ENCODE results near the gene DLGAP1.

DNA sequence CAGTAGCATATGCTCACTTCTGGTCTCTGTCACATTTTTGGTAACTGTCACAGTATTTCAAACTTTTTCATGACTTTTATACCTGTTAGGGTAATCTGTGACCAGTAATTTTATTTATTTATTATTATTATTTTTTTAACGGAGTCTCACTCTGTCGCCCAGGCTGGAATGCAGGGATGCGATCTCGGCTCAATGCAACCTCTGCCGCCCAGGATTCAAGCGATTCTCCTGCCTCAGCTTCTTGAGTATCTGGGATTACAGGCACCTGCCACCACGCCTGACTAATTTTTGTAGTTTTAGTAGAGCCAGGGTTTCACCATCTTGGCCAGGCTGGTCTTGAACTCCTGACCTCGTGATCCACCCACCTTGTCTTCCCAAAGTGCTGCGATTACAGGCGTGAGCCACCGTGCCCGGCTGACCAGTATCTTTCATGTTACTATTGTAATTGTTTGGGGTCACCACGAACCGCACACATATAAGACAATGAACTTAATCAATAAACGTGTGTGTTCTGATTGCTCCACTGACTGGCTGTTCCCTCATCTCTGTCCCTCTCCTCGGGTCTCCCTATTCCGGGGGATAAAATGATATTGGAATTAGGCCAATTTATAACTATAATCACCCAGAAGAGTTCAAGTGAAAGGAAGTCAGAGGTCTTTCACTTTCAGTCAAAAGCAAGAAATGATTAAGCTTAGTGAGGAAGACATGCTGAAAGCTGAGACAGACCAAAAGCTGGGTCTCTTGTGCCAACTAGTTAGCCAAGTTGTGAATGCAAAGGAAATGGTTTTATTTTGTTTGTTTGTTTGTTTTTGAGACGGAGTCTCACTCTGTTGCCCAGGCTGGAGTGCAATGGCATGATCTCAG lies 982.2 kb downstream of the DLGAP1 start:
- no peak for TF ChIP-seq POLR2A (IDR thresholded peaks at IDR 0.05)
- TF ChIP-seq, protein P1, sequence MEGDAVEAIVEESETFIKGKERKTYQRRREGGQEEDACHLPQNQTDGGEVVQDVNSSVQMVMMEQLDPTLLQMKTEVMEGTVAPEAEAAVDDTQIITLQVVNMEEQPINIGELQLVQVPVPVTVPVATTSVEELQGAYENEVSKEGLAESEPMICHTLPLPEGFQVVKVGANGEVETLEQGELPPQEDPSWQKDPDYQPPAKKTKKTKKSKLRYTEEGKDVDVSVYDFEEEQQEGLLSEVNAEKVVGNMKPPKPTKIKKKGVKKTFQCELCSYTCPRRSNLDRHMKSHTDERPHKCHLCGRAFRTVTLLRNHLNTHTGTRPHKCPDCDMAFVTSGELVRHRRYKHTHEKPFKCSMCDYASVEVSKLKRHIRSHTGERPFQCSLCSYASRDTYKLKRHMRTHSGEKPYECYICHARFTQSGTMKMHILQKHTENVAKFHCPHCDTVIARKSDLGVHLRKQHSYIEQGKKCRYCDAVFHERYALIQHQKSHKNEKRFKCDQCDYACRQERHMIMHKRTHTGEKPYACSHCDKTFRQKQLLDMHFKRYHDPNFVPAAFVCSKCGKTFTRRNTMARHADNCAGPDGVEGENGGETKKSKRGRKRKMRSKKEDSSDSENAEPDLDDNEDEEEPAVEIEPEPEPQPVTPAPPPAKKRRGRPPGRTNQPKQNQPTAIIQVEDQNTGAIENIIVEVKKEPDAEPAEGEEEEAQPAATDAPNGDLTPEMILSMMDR (IDR thresholded peaks at IDR 0.05): no peak
